ENCODE results near the gene GALNT7.
"Not testable (repeated sequence)": the region's sequence is repeated elsewhere in the genome, so short reads cannot be mapped to it uniquely, and the experiment has no call there.

Gene GALNT7

DNA sequence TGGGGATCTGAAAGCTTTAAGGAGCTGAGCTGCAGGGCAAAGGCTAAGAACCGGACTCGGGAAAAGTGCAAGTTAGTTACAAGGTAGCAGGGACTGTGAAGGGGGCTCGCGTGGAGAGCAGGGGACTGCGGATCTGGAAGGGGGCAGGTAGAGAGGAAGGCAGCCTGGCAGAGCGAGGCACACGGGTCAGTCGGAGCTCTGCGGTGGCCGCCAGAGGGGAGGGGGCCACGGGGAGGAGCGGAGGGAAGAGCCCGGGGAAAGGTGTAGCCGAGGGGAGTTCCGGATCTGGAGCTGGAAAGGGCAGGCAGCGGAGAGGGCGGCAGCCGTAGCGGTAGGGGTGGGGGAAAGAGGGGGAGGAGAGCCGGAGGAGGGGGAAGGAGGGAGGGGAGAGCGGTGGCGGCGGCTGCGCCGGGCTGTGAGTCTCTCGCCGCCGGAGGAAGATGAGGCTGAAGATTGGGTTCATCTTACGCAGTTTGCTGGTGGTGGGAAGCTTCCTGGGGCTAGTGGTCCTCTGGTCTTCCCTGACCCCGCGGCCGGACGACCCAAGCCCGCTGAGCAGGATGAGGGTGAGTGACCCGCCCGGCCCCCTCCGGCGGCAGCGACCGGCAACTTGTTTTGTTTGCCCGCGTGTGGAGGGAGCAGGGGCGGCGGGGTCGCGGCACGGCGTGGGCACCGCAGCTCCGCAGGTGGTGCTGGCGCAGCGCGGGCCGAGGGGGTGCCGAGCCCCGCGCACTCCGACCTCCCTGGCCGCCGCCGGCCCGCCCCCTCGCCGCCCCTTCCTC is at the start of gene GALNT7:
Gene GALNT7, plus strand, starts transcription at position 416 of the 782 bp plus-strand sequence. Its CDS starts 25 bp downstream, at position 441.
- peak; percentile 86 for DNase-seq (ENCODE audit: low spot score)

- not testable (repeated sequence) for DNase-seq (ENCODE audit: low spot score)
Measured at GRCh38 chr4:173118819-173119218, 49.8 kb upstream of the GALNT7 start.

DNA sequence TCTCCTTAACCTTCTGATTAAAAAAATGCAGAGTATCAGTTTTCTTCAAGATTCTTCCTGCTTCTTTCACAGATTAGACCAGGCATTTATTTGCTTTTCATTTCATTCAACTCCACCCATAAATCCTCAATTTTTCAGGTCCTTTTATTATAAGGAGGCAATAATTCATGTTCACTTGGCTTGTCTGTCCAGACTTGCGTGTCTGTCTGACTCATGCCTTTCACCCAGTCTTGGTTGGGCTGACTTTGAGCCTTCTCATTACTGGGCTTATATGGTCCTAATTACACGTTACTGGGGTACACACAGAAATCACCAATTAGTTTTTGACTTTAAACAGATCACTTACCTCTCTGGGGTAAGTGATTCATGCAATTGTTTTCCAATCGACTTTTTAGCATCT is 48.8 kb upstream of the GALNT7 start:
- DNase-seq (ENCODE audit: low spot score) = peak; percentile 14

- peak; percentile 48 for DNase-seq (ENCODE audit: low spot score)
Measured at GRCh38 chr4:173121076-173121561, 47.5 kb upstream of the GALNT7 start.

GRCh38 chr4:173124209-173124865 is 44.3 kb upstream of the GALNT7 start:
- DNase-seq (ENCODE audit: low spot score) = no peak

GRCh38 chr4:173125216-173125812 is 43.3 kb upstream of the GALNT7 start:
- no peak for DNase-seq (ENCODE audit: low spot score)

- DNase-seq (ENCODE audit: low spot score) = no peak
Measured at GRCh38 chr4:173128199-173128890, 40.3 kb upstream of the GALNT7 start.

DNA sequence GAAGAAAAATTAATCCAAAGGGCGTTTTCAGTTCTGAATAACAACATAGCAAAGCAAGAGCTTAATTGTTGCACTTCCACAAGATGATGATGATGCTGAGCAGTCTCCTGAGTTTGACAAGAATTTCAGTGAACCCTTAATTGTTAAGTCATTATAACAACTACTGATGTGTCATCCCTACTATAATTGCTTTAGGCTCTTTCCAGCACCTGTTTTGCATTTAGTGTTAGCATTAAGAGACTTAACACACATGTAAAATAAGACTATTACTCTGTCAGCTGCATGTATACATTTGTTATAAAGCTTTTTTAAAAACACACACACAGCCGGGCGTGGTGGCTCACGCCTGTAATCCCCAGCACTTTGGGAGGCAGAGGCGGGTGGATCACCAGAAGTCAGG is 37.9 kb upstream of the GALNT7 start:
- DNase-seq (ENCODE audit: low spot score) = no peak

- no peak for DNase-seq (ENCODE audit: low spot score)
Measured at GRCh38 chr4:173134426-173134825, 34.2 kb upstream of the GALNT7 start.

GRCh38 chr4:173135241-173135847 is 33.3 kb upstream of the GALNT7 start:
- no peak for DNase-seq (ENCODE audit: low spot score)

DNA sequence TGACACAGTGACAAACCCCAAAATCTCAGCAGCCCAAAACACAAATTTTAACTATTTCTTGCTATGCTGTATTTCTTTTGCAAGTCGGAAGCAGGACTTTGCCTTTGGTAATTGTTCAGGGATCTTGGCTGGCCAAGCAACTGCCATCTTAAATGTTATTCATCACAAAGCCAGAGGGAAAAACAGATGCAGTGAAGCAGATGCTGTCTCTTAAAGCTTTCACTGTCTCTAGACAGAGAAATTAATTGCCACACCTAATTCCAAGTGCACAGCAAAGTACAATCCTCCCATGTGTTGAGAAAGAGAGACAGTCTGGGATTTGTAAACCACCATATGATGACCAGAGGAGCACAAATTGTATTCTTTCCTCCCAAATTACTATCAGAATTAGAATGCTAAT is 30.0 kb upstream of the GALNT7 start:
- DNase-seq (ENCODE audit: low spot score) = no peak

GRCh38 chr4:173139561-173139960 is 29.1 kb upstream of the GALNT7 start:
- DNase-seq (ENCODE audit: low spot score) = no peak

DNA sequence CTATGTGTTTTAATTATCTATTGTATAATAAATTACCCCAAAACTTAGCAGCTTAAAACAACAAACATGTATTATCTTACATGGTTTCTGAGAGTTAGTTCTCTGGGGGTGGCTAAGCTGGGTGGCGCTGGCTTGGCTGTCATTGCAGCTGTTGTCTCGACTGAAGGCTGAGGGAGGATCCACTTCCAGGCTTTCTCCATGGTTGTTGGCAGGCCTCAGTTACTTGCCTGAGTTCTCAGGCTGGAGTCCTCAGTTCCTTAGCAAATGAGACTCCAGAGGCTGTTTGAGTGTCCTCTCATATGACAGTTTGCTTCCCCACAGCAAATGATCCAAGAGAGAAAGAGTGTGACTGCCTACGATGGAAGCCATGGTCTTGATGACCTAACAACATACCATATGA is 23.5 kb upstream of the GALNT7 start:
- no peak for DNase-seq (ENCODE audit: low spot score)

DNA sequence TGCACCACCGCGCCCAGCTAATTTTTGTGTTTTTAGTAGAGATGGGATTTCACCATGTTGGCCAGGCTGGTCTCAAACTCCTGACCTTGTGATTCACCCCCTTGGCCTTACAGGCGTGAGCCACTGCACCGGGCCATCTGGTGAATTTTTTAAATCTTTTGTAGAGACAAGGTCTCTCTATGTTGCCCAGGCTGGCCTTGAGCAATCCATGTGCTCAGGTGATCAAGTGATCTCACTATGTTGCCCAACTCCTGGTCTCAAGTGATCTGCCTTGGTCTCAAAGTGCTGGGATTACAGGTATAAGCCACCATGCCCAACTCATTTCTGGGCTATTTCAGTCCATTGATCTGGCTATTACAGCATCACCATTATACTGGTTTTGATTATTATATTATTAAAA is 22.2 kb upstream of the GALNT7 start:
- no peak for DNase-seq (ENCODE audit: low spot score)

DNA sequence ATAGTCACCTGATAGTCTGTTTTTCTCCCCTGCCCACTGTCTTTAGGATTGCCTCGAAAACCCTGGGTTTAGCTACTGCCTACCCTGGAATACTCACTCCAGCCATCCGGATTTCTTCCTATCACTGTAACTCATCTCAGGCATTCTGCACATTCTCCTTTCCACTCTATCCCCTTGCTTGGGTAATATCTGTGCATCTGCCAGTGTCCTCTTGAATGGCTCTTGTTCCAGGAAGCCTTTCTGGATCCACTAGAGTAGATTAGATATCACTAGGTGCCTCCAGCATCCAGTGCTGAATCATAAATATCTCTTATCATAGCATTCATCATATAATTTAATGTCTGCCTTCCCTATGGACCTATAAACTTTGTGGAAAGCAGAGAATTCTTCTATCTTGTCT is 17.1 kb upstream of the GALNT7 start:
- DNase-seq (ENCODE audit: low spot score) = no peak

- DNase-seq (ENCODE audit: low spot score) = no peak
Measured at GRCh38 chr4:173152104-173152503, 16.5 kb upstream of the GALNT7 start.

DNA sequence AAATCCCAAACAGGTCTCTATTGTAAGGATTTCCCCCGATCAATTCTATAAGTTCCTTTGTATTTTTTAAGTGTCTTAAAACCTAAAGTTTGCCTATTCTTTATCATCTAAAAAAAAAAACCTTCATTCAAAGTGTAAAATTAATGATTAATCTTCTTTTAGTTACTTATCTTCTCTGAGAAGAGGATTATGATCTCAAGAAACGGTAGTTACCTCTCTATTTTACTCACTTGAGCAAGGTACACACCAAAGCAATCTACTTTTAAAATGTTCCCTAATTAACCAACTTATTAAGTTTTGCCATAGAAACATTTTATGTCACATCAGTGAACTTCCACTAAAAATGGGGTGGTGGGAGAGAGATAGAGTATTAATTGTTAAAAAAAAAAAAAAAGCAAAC is 15.2 kb upstream of the GALNT7 start:
- no peak for DNase-seq (ENCODE audit: low spot score)

GRCh38 chr4:173159791-173160190 is 8.8 kb upstream of the GALNT7 start:
- no peak for DNase-seq (ENCODE audit: low spot score)

DNA sequence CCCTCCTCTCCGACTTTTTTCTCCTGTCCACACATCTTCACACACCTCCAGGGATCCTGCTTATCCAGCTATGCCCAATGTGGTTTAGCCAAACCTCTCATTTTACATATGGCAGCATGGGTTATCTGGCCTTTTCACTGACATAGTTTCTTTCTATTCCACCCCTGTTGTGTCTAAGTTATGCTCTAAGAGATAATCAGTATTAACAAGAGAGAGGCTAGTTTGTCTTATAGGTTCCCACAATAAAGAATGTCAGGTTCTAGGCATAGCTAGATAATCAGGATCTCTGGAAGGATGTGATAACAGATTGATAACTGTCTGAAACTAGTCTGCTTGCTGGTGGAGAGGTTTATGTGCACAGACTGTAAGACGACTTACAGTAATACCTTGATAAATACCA is 7.7 kb upstream of the GALNT7 start:
- no peak for DNase-seq (ENCODE audit: low spot score)

DNA sequence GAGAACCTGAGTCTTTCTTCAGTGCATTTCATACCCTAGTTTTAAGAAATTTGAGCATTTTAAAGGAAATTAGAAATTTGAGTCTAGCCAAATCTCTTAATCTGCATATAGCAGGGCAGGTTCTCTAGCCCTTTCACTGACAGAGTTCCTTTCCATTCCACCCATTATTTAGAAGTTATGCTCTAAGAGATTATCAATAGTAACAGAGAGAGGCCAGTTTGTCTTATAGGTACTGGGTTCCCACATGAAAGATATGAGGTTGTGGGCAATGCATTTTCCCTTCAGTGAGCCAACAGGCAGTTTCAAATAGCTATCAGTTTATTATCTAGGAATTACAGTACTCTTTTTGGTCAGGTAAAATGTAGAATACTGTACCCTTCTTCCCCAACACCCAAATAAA is 7.3 kb upstream of the GALNT7 start:
- DNase-seq (ENCODE audit: low spot score) = no peak

DNA sequence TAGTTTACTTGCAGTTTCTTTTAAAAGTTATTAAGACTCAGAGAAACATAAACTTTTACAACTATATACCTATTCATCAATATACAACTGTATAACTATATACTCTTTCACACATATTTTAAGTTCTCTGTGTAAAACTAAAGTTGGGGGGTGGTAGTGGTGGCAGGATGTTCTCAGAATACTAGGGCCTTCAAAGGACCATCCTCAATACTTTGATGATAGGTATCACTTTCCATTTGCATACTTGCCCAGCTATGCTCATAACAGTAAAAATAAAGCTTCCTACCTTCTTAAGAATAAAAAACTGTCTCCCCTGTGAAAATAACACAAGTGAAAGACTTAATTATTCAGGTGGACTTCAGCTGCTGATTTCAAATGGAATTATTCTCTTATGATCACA is 2.9 kb upstream of the GALNT7 start:
- no peak for DNase-seq (ENCODE audit: low spot score)

- no peak for DNase-seq (ENCODE audit: low spot score)
Measured at GRCh38 chr4:173166491-173166890, 2.1 kb upstream of the GALNT7 start.
